NCI-H1694 (cell line): Measurements from ENCODE around the gene MSI2.

Source experiments
- DNase-seq: peaks from one replicate; lab custom pipeline; 2025; lab: John Stamatoyannopoulos, UW

Gene MSI2

DNA sequence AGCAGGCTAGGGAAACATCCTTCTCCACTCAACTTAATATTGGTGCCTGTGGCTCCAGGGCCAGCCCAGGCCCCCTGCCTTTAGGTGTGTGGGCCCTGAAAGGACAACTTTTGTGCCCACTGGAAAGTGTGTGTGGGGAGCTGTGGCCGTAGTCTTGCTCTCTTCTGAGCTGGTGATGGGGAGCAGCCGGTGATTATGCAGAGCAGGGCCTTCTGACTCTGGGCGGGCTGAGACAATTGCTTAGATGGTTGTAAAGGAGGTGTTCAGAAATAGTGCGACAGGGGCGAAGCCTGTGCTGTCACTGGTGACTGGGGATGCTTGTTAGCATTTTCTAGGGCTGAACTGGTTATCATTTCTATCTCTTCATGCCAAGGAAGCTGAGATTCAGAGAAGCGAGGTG is 62.6 kb downstream of the MSI2 start:
- DNase-seq, result no peak

DNA sequence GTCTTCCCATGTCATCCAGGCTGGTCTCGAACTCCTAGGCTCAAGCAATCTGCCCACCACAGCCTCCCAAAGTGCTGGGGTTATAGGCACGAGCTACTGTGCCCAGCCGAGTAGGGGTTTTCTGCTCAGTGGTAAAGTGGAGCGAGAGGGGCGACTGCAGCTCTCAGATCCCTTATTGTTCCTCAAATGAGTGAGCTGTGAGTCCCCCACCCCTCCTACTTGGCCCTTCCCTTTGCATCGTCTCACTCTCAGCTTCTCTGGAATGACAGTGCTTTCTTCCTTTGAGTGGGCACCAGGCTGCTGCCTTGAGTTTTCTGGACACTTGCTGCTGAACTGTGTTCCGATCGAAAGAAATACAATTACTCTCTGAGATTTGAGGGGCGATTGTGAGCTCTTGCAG is 63.5 kb downstream of the MSI2 start:
- no peak for DNase-seq

DNA sequence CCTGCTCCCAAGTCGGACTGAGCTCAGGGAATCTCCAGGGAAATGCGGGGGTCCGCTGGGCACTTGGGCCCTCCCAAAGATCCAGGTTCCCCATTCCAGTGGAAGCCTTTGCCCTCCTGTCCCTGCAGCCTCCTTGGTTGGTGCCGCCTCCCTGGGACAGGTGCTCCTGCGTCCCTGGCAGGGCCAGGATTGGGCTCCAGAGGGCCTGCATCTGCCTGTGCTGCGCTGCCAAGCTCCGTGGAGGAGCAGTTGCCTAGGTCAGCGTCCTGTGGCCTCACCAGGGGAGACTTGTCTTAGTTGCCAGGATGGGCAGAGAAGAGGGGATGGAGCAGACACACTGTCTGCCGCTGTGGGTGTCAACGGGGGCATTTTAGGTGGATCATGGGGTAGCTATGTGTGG is 67.1 kb downstream of the MSI2 start:
- no peak for DNase-seq

DNA sequence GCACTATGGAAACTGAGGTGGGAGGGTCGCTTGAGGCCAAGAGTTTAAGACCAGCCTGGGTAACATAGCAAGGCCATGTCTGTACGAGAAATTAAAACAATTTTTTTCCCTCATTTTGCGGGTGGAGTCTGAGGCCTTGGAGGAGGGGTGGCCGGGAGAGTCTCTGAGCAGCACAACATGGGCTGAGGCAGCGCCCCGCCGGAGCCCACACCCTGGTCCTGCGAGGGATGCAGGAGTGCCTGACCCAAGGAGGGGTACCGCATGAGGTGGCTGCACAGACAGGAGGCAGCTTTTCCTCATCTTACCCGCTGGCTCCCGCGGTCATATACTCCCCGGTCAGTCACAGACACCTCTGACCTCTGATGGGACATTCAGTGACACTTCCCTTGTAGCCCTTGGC is 67.7 kb downstream of the MSI2 start:
- no peak for DNase-seq

DNA sequence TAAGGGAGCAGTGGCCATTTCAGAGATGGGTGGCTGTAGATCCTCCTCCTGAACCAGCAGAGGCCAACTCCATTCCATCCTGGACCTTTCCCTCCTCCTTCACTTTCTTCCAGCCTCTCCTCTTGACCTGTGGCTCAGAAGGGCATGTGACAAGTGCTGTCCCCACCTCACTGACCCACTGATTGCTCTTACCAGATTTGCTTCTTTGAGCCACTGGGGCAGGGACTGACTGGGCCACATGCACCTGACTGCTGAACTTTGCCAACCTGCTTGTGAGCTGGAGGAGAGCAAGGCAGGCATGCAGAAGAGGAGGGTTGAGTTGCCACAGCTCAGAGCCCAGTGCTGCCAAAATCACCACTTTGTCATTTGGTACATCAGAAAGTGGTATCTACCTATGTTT is 68.3 kb downstream of the MSI2 start:
- DNase-seq, result no peak

GRCh38 chr17:57326336-57326735 is 70.0 kb downstream of the MSI2 start:
- no peak for DNase-seq

GRCh38 chr17:57326764-57327163 is 70.4 kb downstream of the MSI2 start:
- DNase-seq, result no peak

DNA sequence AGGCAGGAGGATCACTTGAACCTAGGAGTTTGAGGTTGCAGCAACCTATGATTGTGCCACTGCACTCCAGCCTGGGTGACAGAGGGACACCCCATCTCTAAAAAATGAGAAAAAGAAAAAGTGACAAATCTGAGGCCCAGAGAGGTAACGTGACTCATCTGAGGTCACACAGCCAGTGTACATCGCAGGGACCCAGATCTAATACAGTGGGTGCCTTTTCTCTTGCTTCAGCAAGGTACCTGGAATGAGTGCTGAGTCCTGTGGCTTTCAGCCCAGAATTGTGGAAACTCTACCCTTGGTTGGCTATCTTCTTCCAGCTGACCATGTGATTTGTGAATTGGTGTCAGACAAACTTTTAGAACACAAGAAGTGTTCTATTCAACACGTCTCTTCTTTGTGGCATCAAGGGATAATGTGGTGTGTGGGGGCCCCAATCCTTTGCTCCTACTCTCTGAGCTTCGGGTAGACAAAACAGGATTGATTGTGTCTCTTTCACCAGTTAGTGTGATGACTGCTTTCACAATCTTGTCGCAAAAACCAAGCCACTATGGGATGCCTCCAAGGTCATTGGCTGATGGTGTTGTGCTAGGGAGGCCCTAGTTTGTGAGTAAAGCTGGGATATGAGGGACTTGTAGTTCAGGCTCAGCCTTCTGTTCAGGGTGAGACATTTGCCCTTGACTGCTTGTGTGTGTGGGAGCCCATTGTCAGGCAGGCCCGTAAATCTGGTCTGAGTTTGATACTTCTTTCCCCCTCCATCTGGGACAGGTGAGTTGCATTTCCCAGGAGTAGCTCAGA is 71.0 kb downstream of the MSI2 start:
- DNase-seq, result no peak

DNA sequence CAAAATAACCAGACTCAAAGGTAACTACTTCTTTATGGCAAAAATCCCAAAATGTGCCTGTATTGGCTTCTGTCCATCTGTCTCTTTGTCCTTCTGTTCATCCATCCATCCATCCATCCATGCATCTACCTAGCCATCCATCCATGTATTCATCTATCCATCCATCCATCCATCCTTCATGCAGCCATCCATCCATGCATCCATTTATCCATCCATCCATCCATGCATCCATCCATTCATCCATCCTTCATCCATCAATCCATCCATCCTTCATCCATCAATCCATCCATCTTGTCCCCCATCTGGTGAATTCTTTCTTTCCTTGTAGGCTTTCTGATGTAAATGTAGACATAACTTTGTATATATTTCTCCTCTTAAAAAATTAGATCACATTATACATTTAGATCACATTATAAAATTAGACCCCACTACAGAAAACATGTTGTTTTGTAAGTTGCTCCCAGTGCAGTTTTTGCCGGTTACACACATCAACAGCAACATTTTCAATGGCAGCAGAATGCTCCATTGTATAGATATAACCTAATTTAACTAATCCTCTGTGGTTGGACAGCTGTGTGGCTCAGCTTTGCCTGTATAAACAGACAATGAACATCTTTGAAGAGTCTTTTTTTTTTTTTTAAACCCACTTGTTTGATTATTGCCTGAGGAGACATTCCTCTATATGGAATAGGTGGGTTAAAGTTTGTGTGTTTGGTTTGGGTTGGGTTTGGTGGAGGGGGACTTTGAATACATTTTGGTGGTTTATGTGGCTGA is 72.0 kb downstream of the MSI2 start:
- no peak for DNase-seq

- no peak for DNase-seq
Measured at GRCh38 chr17:57329380-57330214, 73.3 kb downstream of the MSI2 start.

DNA sequence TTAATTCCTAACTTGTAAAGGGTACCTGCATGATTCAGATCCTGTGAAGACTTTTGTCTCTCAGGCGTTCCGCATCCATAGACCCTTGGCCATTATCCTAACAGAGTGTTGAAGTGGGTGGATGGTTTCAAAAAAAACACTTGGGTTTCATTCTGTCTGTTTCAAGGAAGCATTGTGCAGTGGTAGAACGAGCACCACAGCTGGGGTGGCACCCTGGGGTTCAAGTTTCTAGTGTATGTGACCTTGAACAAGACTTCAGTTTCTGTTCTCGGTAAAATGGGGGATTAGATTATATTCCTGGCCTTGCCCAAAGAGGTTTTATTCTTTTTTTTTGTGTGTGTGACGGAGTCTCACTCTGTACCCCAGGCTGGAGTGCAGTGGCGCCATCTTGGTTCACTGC is 74.3 kb downstream of the MSI2 start:
- DNase-seq, result no peak

- no peak for DNase-seq
Measured at GRCh38 chr17:57331423-57331822, 75.1 kb downstream of the MSI2 start.

GRCh38 chr17:57332501-57332900 is 76.2 kb downstream of the MSI2 start:
- DNase-seq, result no peak

DNA sequence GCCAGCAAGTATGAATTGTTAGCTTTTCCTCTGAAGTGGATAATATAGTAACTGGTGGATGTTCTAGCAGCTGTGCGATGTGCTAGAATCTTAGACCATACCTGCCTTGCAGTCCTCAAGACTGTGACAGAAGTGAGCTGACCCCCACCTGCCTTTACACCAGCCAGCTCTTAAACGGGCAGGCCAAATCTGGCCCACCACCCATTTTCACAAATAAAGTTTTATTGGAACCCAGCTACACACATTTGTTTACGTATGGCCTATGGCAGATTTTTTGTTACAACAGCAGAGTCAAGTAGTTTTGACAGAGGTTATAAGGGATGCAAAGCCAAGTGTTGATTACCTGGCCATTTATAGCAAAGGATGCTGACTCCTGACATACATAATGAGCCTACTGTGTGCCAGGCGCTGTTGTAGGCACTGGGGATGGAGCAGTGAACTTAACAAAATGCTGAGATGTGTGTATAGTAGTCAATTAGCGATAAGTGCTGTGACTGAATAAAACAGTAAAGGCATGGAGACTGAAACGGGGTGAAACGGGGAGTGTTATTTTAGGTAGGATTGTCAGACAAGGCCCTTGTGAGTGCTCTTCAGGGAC is 79.0 kb downstream of the MSI2 start:
- no peak for DNase-seq

GRCh38 chr17:57337390-57337789 is 81.1 kb downstream of the MSI2 start:
- no peak for DNase-seq

- no peak for DNase-seq
Measured at GRCh38 chr17:57338257-57338914, 82.1 kb downstream of the MSI2 start.

GRCh38 chr17:57340160-57340981 is 84.0 kb downstream of the MSI2 start:
- no peak for DNase-seq

- DNase-seq, result no peak
Measured at GRCh38 chr17:57341611-57342540, 85.6 kb downstream of the MSI2 start.

DNA sequence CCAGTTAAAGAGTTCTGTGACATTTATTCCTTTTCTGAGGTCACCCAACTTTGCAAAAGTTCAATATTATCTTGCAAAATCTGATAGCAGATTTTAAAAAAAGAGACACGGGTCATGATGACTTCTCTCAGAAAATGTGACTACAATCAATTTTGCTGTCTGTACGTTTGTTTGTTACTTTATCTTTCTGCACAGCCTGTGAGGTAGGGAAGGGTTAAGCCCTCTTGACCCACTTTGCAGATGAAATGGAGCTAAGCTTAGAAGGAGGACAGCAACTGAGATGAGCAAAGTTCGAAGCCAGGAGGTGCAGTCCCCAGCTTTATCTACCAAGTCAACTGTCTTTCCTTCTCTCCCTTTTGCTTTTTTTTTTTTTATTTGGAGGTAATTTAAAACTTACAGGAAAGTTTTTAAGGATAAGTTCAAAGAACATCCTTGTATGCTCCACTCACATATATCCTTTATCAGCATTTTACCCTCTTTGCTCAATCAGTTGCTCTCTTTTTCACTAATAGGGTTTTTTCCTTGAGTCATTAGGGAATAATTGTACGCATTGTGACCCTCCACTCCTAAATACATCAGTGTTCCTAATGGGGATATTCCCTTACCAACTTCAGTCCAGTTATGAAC is 86.8 kb downstream of the MSI2 start:
- DNase-seq, result no peak
